ENCODE measurements around the gene CDC42BPB. TPM values are rescaled to one million over a fixed set of nuclear protein-coding genes. Genes with fewer than 3 reads are reported as not detected.
A peak's percentile ranks its signal among the peaks of the same experiment; 100 is the strongest.

The CDC42BPB gene, protein sequence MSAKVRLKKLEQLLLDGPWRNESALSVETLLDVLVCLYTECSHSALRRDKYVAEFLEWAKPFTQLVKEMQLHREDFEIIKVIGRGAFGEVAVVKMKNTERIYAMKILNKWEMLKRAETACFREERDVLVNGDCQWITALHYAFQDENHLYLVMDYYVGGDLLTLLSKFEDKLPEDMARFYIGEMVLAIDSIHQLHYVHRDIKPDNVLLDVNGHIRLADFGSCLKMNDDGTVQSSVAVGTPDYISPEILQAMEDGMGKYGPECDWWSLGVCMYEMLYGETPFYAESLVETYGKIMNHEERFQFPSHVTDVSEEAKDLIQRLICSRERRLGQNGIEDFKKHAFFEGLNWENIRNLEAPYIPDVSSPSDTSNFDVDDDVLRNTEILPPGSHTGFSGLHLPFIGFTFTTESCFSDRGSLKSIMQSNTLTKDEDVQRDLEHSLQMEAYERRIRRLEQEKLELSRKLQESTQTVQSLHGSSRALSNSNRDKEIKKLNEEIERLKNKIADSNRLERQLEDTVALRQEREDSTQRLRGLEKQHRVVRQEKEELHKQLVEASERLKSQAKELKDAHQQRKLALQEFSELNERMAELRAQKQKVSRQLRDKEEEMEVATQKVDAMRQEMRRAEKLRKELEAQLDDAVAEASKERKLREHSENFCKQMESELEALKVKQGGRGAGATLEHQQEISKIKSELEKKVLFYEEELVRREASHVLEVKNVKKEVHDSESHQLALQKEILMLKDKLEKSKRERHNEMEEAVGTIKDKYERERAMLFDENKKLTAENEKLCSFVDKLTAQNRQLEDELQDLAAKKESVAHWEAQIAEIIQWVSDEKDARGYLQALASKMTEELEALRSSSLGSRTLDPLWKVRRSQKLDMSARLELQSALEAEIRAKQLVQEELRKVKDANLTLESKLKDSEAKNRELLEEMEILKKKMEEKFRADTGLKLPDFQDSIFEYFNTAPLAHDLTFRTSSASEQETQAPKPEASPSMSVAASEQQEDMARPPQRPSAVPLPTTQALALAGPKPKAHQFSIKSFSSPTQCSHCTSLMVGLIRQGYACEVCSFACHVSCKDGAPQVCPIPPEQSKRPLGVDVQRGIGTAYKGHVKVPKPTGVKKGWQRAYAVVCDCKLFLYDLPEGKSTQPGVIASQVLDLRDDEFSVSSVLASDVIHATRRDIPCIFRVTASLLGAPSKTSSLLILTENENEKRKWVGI (N-terminal part only)
- 20.1 and 26.9 TPM in 2 replicates for total RNA-seq (2014; rRNA removed; shearing (Covaris generic))

DNA sequence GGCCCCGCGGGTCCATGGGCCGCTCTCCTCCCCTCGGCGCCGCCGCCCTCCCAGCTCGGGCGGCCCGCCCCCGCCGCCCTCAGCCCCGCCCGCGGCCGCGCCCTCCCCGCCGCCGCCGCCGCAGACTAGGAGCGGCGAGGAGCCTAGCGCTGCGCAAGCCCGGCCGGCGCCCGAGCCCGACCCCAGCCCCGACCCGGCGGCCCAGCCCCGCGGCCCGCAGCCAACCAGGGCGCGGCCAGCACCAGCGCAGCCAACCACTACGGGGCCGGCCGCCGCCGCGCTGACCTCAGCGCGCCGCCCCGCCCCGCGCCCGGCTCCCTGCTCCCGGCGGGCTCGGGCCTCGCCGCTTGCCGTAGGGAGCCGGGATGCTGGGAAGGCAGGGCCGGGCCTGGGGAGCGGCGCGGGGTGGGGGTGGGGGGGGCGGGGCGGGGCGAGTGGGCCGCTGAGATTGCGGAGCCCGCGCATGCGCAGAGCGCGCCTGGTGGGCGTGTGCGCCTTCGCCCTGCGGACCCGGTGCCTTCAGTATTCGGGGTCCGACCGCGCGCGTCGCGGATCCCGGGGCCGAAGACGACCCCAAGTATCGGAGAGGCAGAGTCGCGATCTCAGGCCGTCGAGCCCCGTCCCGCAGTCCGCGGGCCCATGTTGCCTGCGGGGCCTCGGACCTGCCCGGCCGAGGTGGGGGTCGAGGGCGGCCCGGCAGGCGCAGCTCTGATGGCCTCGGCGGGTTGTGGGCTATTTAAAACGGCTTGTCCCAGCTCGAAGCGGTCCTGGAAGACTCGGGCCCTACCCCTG lies at the start of gene CDC42BPB:
TSS of gene CDC42BPB (minus strand) at position 178 of the 792 bp plus-strand sequence. CDS start 376 bp downstream, outside the sequence.
- peak; percentile 81 for DNase-seq (ENCODE audit: low read depth)

GRCh38 chr14:103105580-103106150 lies 48.3 kb upstream of the CDC42BPB start:
- no peak for DNase-seq (ENCODE audit: low read depth)

DNA sequence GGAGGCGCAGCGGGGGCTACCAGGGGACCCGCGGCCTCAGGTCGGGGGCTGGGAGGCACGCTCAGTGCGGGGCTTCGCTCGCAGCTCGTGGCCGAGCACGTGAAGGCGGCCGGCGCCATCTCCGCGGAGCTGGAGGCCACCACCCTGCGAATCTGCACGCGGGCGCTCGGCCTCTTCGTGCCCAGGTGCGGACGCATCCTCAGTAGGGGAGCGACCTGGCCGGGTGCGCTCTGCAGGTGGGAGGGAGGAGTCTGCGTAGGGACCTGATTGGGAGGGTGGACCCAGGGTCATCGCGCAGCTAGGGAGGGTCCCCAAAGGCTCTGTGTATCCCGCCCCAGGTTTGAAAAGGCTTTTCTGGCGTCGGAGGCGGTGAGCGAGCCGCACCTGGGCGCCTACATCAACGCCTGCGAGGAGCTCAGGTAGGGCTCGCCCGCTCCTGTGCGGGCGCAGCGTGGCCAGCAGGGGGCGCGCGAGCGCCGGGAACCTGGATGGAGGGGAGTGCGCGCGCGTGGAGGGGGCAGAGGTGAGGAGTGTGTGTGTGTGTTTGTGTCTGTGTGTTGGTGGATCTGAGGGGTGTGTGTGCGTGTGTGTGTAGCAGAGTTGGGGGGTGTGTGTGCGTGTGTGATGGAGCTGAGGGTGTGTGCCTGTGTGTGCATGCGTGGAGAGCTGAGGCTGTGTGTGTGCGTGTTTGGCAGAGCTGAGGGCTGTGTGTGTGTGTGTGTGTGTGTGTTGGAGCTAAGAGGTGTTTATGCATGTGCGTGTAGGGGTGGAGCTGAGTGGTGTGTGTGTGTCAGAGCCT lies 47.5 kb upstream of the CDC42BPB start:
- peak; percentile 32 for DNase-seq (ENCODE audit: low read depth)

DNA sequence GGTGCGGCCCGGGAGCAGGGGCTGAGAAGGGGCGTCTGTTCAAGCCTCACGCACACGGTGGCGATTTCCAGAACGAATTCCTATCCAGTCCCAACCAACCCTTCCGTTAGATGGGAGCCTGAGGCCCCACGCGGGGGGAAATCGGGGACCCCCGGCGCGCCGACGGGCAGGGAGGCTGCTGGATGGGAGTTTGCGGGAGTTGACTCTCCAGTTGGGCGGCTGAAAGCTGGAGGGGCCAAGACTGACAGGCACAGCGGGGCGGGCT lies 47.0 kb upstream of the CDC42BPB start:
- no peak for DNase-seq (ENCODE audit: low read depth)

GRCh38 chr14:103103461-103104388 lies 46.4 kb upstream of the CDC42BPB start:
- peak; percentile 70 for DNase-seq (ENCODE audit: low read depth)

DNA sequence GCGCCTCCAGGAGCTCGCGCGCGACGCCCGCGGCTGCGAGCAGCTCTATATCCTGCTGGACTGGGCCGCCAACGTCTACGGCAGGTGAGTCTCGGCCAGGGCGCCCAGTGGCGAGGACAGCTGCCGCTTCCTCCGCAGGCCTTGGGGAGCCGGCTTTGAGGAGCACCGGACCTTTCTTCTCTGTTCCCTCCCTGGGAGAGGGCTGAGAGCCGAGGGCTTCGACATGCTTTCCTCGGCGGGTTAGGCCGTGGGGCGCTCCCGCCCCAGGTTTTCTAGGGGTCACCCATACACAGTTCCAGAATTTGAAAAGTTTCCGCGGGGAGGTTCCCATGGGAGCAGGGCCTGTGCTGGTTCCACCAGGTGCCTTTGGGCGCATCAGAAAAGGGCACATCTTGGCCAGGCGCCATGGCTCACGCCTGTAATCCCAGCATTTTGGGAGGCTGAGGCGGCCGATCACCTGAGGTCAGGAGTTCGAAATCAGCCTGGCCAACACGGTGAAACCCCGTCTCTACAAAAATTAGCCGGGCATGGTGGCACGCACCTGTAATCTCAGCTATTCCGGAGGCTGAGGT lies 45.4 kb upstream of the CDC42BPB start:
- DNase-seq (ENCODE audit: low read depth) = no peak

GRCh38 chr14:103101963-103102688 lies 44.8 kb upstream of the CDC42BPB start:
- DNase-seq (ENCODE audit: low read depth) = no peak

DNA sequence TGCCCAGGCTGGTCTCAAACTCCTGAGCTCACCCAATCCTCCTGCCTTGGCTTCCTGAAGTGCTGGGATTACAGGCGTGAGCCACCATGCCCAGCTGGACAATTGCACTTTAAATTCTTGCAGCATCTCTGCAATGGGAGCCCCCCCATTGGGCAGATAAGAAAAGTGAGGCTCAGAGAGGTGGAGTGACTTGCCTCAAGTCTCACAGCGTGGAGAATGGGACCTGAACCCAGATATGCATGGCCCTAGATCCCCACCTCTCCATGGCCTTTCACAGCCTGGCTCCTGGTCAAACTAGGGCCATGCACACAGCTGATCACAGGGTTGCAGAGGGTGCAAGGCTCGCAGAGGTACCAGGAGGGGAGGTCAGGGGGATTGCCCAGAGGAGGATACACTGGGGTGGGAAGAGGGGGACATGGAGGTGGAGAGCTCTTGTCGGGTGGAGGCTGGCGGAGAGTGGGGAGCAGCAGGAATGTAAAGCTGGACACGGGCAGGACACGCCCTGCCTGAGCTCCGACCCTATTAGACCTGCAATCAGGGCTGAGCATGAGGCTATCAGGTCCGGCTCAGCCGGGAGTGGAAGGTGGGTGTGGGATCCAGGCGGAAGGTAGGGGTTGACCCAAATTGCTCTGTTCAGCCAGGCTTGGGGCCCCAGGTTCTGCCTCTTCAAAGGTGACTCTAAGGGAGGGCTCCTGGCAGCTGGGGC lies 44.1 kb upstream of the CDC42BPB start:
- no peak for DNase-seq (ENCODE audit: low read depth)

GRCh38 chr14:103100281-103101121 lies 43.2 kb upstream of the CDC42BPB start:
- no peak for DNase-seq (ENCODE audit: low read depth)

DNA sequence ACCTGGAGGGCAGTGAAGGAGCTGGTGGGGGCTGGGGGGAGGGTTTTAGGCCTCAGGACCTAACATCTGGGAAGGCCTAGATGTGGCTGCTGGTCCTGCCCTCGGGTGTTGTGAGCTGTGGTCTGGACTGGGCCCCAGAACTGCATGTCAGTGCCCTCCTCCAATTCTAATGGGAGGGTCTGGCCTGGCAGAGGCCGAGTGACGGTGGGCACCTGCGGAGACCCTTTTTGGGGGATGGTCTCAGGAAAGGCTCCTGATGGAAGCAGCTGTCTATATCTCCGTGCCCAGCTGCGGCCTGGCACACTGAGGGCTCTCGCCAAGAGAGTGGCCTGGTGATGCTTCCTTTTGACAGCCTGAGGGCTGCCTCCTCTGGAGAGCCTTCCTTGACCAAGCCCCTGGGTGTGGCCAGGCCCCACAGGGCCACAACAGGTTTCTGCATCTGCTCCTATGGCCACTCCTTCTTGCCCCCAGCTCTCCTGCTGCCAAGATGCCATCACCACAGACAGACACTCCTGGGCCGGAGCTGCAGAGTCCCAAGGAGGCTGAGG lies 42.5 kb upstream of the CDC42BPB start:
- DNase-seq (ENCODE audit: low read depth) = no peak

DNA sequence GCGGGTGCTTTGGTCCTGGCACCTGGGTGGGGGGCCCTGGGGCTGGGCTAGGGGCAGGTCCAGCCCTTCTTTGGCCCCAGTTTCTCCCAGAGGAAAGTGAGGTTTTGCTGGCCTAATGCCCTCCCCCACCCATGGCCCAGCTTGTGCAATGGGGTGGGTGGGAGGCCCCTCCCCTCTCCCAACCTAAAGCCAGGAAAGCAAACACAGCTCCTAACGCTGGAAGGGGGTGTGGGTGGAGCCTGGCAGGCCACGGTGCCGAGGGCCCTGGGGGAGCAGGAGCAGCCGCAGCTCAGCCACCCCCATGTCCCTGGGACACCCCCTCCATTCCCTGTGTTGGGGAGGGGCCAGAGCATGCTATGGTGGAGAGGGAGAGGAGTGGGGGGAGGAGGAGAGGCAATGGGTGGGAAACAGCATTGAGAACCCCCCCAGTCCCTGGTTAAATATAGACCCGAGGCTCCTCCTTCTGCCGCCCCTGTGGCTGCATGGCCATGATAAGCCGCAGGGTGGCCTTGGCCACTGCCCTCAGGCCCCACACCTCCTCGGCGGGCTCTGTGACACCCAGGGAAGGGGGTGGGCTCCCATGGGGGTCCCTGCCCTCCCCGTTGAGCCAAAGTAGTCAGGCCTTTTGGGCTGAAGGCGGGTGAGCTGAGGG lies 41.9 kb upstream of the CDC42BPB start:
- DNase-seq (ENCODE audit: low read depth) = no peak

DNA sequence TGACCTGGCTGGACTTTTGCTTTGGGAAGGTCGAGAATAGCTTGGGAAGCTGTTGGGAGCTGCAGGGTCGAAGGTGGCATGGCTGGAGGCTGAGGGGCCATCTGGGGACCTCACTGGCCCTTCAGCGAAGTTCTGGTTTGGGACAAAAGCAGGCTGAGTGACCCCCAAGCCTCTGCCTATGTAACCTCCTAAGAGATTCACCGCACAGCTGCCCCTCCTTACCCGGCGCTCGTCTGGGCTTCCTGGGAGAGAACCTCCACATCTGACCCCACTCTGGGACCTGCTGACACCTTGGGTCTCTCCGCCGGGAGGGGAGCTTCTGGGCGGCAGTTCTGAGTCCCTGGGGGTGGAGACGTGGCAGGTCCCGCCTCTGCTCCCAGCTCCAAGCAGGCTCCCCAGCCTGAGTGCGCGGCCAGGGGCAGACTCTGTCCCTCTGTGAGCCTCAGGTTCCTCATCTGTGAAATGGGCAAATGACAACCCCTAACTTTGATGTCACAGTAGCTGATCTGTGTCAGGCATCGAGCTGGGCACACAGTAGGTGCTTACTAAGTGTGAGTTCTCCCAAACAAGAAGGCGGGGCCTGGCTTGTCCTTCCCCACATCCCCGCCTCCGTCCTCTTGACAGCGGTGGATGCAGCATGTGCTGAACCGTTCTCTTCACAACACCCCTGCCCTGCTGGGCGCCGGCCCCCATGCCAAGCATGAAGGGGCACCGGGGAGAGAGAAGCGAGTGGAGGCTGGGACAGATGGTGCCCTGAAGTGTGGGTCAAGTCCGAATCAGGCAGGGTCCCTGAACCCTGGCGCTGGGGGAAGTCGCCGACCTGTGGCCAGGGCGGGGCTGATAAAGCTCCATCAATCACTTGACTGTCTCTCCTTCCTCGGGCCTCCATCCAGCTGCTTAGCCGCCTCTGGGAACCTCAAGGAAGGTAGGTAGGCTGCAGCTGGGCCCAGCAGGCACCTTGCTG lies 40.9 kb upstream of the CDC42BPB start:
- no peak for DNase-seq (ENCODE audit: low read depth)

DNA sequence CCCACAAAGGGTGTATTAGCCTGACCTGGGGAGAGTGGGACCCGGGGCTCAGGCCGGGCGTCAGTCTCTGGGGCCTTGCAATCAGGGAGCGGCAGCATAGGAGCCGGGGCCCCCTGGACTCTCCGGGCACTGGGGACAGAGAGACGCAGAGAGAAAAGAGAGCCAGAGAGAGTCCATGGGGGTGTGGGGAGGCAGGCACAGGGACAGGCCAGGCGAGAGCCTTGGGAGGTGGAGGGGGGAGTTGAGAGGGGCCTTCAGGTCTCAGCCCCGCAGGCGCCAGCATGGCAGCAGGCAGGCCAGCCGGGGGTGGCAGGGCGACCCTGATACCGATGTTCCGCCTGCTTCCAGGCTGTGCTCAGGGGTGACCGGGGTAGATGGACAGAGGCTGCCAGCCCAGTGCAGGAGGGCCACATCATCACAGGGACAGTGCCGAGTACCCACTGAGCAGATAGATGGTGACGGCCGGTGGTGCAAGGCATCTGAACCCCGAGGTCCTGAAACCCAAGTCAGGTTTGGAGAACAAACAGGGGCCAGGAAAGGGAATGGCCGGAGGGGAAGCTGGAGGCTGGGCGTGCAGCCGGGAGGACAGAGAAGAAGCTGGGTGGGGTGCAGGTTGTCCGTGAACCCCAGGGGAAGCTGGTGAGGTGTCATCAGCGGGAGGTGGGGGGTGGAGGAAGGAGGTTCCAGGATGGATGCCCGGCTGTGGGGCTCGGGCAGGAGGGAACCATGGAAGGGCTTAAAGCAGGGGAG lies 40.1 kb upstream of the CDC42BPB start:
- no peak for DNase-seq (ENCODE audit: low read depth)

DNA sequence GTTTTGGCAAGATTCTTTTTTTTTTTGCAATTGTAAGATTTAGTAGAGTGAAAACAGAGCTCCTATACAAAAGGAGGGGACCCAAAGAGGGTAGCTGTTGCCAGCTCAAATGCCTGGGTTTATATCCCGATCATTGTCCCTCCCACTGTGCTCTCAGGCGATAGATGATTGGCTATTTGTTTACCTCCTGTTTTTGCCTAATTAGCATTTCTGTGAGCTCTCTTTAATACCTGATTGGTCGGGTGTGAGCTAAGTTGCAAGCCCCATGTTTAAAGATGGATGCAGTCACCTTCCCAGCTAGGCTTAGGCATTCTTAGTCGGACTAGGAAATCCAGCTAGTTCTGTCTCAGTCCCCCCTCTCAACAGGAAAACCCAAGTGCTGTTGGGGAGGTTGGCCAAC lies 39.0 kb upstream of the CDC42BPB start:
- no peak for DNase-seq (ENCODE audit: low read depth)

Measured in M059J (cell line).